Hepatocyte (in vitro differentiated cells): ENCODE data around the gene SDR42E2. TPM values are rescaled to one million over a fixed set of nuclear protein-coding genes. Genes with fewer than 3 reads are reported as not detected.

ENCODE experiments used
- DNase-seq: peaks from one replicate; pipeline ENCODE4 v3.0.0-alpha.2; 2016; ENCODE audit warnings: low spot score
- H2AFZ ChIP-seq: fragments of 200-600 bp; sonication (generic); 2 replicates; pipeline ENCODE4 v1.6.0; 2016; ENCODE audit warnings: antibody characterized with exemption, mild to moderate bottlenecking
- H3K27ac ChIP-seq: fragments of 200-600 bp; sonication (generic); 2 replicates; pipeline ENCODE4 v1.5.1; 2016; ENCODE audit warnings: mild to moderate bottlenecking
- H3K27me3 ChIP-seq: fragments of 200-600 bp; sonication (generic); 2 replicates; pipeline ENCODE4 v1.6.1; 2016
- H3K36me3 ChIP-seq: fragments of 200-600 bp; sonication (generic); replicated peaks from 2 replicates; pipeline ENCODE4 v1.5.1; 2016; ENCODE audit warnings: low read depth; ENCODE audit not compliant: insufficient read depth
- H3K4me1 ChIP-seq: fragments of 200-600 bp; sonication (generic); 2 replicates; pipeline ENCODE4 v1.5.1; 2016; ENCODE audit warnings: mild to moderate bottlenecking, moderate library complexity; ENCODE audit not compliant: insufficient read depth
- H3K4me2 ChIP-seq: fragments of 200-600 bp; sonication (generic); 2 replicates; pipeline ENCODE4 v1.6.0; 2016
- H3K4me3 ChIP-seq: fragments of 200-600 bp; sonication (generic); 2 replicates; pipeline ENCODE4 v1.5.1; 2016; ENCODE audit warnings: mild to moderate bottlenecking
- H3K79me2 ChIP-seq: fragments of 200-600 bp; sonication (generic); 2 replicates; pipeline ENCODE4 v1.6.0; 2017; ENCODE audit warnings: mild to moderate bottlenecking
- H3K9me2 ChIP-seq: fragments of 200-600 bp; sonication (generic); replicated peaks from 2 replicates; pipeline ENCODE4 v1.6.0; 2017; ENCODE audit warnings: mild to moderate bottlenecking; ENCODE audit not compliant: insufficient read depth
- H3K9me3 ChIP-seq: fragments of 200-600 bp; sonication (generic); 2 replicates; pipeline ENCODE4 v1.5.1; 2016; ENCODE audit warnings: low read depth, mild to moderate bottlenecking
- H4K20me1 ChIP-seq: fragments of 200-600 bp; sonication (generic); 2 replicates; pipeline ENCODE4 v1.6.0; 2016; ENCODE audit warnings: mild to moderate bottlenecking; ENCODE audit not compliant: insufficient read depth, poor library complexity, severe bottlenecking
- EZH2 ChIP-seq: fragments of 200-600 bp; sonication (generic); IDR thresholded peaks from 2 replicates; pipeline ENCODE4 v1.6.1; 2016; ENCODE audit warnings: antibody characterized with exemption, mild to moderate bottlenecking, borderline replicate concordance
- EZH2phosphoT487 ChIP-seq: fragments of 200-600 bp; sonication (generic); IDR thresholded peaks from one replicate; pipeline ENCODE4 v1.6.1; 2018; ENCODE audit warnings: antibody characterized with exemption, mild to moderate bottlenecking, low read depth, moderate library complexity; ENCODE audit not compliant: unreplicated experiment, severe bottlenecking
- WGBS: methylation state at CpG from one replicate; pipeline ENCODE4 v1.1.6; 2016; ENCODE audit warnings: low lambda C conversion rate; ENCODE audit errors: missing lambda C conversion rate; 5-methylcytosine and 5-hydroxymethylcytosine counted together
- polyA plus RNA-seq: library from polyadenylated mRNA; unstranded; fragments of >200 nt; fragmentation: Nextera tagmentation; extraction: Ambion mirVana; gene quantifications from 2 replicates; pipeline ENCODE4 v1.2.1, GENCODE V29; 2016
- total RNA-seq: library from RNA; depleted of rRNA; stranded (reverse); fragments of >200 nt; gene quantifications from 2 replicates; pipeline ENCODE4 v1.2.3, GENCODE V29; 2014
- TF ChIP-seq, protein P1 (sequence below): fragments of 200-600 bp; sonication (generic); IDR thresholded peaks from 2 replicates; pipeline ENCODE4 v1.5.1; 2016; ENCODE audit warnings: antibody characterized with exemption, mild to moderate bottlenecking; ENCODE audit not compliant: poor library complexity

The SDR42E2 gene
- total and polyA plus RNA-seq, 2 experiments from 2014 or later = not detected

DNA sequence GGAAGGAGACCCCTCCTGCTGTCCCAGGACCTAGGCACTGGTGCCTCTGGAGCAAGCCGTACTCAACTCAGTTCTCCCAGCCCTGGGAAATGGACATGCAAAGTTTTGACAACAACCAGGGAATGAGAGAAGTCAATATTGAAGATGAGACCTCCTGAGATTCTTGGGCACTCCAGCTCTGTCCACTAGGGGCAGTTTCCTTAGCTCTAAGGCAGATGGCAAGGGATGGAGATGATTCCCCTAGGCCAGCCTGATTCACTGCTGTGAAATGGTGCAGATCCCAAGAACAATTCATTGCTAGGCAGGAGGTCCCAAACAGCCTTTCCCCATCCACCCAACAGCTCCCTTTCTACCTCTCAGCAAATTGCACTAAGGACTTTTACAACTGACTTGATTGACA is 20.5 kb upstream of the SDR42E2 start:
- 71% methylated on average over 1 of the region's 1 CpG for WGBS
- no peaks in the 10 kb centered on the region for H3K79me2 ChIP-seq
- H3K4me2 ChIP-seq = no peak overlapping the region
- TF ChIP-seq, protein P1, sequence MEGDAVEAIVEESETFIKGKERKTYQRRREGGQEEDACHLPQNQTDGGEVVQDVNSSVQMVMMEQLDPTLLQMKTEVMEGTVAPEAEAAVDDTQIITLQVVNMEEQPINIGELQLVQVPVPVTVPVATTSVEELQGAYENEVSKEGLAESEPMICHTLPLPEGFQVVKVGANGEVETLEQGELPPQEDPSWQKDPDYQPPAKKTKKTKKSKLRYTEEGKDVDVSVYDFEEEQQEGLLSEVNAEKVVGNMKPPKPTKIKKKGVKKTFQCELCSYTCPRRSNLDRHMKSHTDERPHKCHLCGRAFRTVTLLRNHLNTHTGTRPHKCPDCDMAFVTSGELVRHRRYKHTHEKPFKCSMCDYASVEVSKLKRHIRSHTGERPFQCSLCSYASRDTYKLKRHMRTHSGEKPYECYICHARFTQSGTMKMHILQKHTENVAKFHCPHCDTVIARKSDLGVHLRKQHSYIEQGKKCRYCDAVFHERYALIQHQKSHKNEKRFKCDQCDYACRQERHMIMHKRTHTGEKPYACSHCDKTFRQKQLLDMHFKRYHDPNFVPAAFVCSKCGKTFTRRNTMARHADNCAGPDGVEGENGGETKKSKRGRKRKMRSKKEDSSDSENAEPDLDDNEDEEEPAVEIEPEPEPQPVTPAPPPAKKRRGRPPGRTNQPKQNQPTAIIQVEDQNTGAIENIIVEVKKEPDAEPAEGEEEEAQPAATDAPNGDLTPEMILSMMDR = peak; percentile 6
- TF ChIP-seq EZH2phosphoT487 (no peak), EZH2 (no peak)
- no peaks in the 10 kb centered on the region for H3K9me2 ChIP-seq
- DNase-seq = no peak
- H2AFZ ChIP-seq = no peak overlapping the region
- H3K27ac ChIP-seq = no peak overlapping the region
- no peaks in the 10 kb centered on the region for H3K27me3 ChIP-seq
- H4K20me1 ChIP-seq = no peaks in the 10 kb centered on the region
- H3K36me3 ChIP-seq = no peaks in the 10 kb centered on the region
- no peak overlapping the region for H3K4me3 ChIP-seq
- no peaks in the 10 kb centered on the region for H3K9me3 ChIP-seq
- no peaks in the 10 kb centered on the region for H3K4me1 ChIP-seq

DNA sequence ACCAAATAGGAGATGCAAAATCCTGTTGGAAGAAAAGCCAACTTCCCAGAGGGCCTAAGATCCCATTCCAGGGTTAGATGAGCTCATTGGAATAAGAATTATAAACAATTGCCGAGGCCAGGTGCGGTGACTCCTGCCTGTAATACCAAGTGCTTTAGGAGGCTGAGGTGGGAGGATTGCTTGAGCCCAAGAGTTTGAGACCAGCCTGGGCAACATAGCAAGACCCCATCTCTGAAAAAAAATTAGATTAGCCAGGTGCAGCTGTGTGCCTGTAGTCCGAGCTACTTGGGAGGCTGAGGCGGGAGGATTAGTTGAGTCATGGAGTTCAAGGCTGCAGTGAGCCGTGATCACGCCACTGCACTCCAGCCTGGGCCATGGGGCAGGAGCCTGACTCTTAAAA is 17.8 kb upstream of the SDR42E2 start:
- H3K9me2 ChIP-seq = no peaks in the 10 kb centered on the region
- no peaks in the 10 kb centered on the region for H3K36me3 ChIP-seq
- H3K9me3 ChIP-seq = no peaks in the 10 kb centered on the region
- H3K27me3 ChIP-seq = no peaks in the 10 kb centered on the region
- TF ChIP-seq EZH2 (no peak), EZH2phosphoT487 (no peak)
- TF ChIP-seq, protein P1 = no peak
- H4K20me1 ChIP-seq = no peaks in the 10 kb centered on the region
- no peak overlapping the region for H3K27ac ChIP-seq
- WGBS = 90% methylated on average over 6 of the region's 6 CpGs
- H3K4me3 ChIP-seq = no peak overlapping the region
- no peaks in the 10 kb centered on the region for H3K4me1 ChIP-seq
- H3K4me2 ChIP-seq = no peak overlapping the region
- DNase-seq = no peak
- no peak overlapping the region for H2AFZ ChIP-seq
- no peaks in the 10 kb centered on the region for H3K79me2 ChIP-seq

DNA sequence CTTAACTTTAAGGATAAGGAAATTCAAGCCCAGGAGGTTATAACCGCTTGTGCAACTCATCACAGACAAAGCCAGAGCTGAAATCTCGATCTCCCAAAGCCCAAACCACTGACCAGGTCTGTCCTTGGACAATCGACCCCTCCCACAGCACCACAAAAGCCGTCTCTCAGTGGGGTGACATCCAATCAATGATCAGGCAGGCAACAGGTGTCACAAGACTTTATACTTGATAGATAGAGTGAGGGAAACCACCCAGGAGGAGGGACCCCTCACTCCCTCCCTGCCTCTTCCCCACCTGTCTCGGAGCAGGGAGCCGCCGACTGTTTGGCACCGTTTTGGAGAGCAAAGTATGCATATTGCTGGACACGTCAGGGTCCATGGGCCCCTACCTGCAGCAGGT is 14.5 kb upstream of the SDR42E2 start:
- Histone ChIP-seq H4K20me1 (no peaks in the 10 kb centered on the region), H3K79me2 (no peaks in the 10 kb centered on the region), H3K9me3 (no peaks in the 10 kb centered on the region), H3K27ac (no peak overlapping the region), H3K4me3 (no peak overlapping the region), H3K36me3 (no peaks in the 10 kb centered on the region), H3K27me3 (no peaks in the 10 kb centered on the region), H3K4me2 (no peak overlapping the region), H2AFZ (no peak overlapping the region), H3K9me2 (no peaks in the 10 kb centered on the region), H3K4me1 (no peaks in the 10 kb centered on the region)
- TF ChIP-seq, protein P1 = no peak
- TF ChIP-seq EZH2phosphoT487 = no peak
- TF ChIP-seq EZH2 = no peak
- no peak for DNase-seq
- 73% methylated on average over 9 of the region's 9 CpGs for WGBS
